ENCODE results near the gene SCGB1A1. TPM values are rescaled to one million over a fixed set of nuclear protein-coding genes. Genes with fewer than 3 reads are reported as not detected.
A peak's percentile ranks its signal among the peaks of the same experiment; 100 is the strongest.

Gene SCGB1A1
- total and polyA plus RNA-seq, 5 donors from 2014 or later = not detected

- ATAC-seq (ENCODE audit: low read depth in 2 of 2) (no peak), DNase-seq (no peak)
- peaks cover 0 to 20% (median 5%) of the 10 kb centered on the region in 4 donors for H3K4me1 Mint-ChIP-seq
- H3K4me1 ChIP-seq (ENCODE audit: control insufficient read depth, insufficient read depth, low read length, poor library complexity, severe bottlenecking) = no peaks in the 10 kb centered on the region
- H3K4me3 Mint-ChIP-seq = no peak overlapping the region
- H3K9me3 Mint-ChIP-seq = no peaks in the 10 kb centered on the region
- H3K36me3 ChIP-seq (ENCODE audit: control insufficient read depth, insufficient read depth, low read length) = no peaks in the 10 kb centered on the region
- no peaks in the 10 kb centered on the region for H3K36me3 Mint-ChIP-seq
- no peak overlapping the region for H3K27ac Mint-ChIP-seq
- no peak overlapping the region for H3K27ac ChIP-seq (ENCODE audit: insufficient read depth, low read length, poor library complexity, severe bottlenecking)
- no peak overlapping the region for H3K4me3 ChIP-seq (ENCODE audit: low read depth, low read length)
- no peaks in the 10 kb centered on the region for H3K27me3 ChIP-seq (ENCODE audit: control insufficient read depth, insufficient read depth, low read length)
- H3K27me3 Mint-ChIP-seq = no peaks in the 10 kb centered on the region
- no peaks in the 10 kb centered on the region for H3K9me3 ChIP-seq (ENCODE audit: control insufficient read depth in 2 of 2, low read length in 2 of 2)
Observed at GRCh38 chr11:62437616-62438015, 18.8 kb downstream of the SCGB1A1 start.

DNA sequence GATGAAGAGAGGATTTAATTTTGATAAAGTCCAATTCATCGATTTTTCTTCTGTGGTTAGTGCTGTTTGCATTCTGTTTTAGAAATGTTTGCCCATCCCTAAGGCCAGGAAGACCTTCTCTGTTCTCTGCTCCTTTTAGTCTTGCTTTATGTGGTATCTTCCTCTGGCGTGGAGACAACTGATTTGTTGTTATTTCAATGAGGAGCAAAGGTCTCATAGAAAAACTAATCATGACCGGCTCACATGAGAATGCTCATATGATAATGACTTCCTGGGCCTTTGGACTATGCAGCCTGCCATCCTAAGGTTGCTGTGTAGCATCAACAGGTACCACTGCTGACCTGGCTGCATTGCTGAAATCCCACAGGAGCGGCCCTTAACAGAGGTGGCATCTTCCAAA is 19.8 kb downstream of the SCGB1A1 start:
- H3K4me3 Mint-ChIP-seq = no peak overlapping the region
- H3K27me3 Mint-ChIP-seq = no peaks in the 10 kb centered on the region
- H3K36me3 Mint-ChIP-seq = no peaks in the 10 kb centered on the region

GRCh38 chr11:62439785-62440602 is 21.2 kb downstream of the SCGB1A1 start:
- Mint-ChIP-seq H3K27ac (no peak overlapping the region), H3K4me1 (peaks cover 0 to 14% (median 4%) of the 10 kb centered on the region in 4 donors), H3K27me3 (peaks cover 11% of the 10 kb centered on the region), H3K4me3 (no peak overlapping the region), H3K36me3 (no peaks in the 10 kb centered on the region), H3K9me3 (no peaks in the 10 kb centered on the region)
- no peak for ATAC-seq (ENCODE audit: low read depth in 2 of 2)
- no peak for DNase-seq
- H3K4me3 ChIP-seq (ENCODE audit: low read depth, low read length) = no peak overlapping the region
- H3K27me3 ChIP-seq (ENCODE audit: control insufficient read depth, insufficient read depth, low read length) = no peaks in the 10 kb centered on the region
- no peak overlapping the region for H3K27ac ChIP-seq (ENCODE audit: insufficient read depth, low read length, poor library complexity, severe bottlenecking)
- no peaks in the 10 kb centered on the region for H3K4me1 ChIP-seq (ENCODE audit: control insufficient read depth, insufficient read depth, low read length, poor library complexity, severe bottlenecking)
- no peaks in the 10 kb centered on the region for H3K9me3 ChIP-seq (ENCODE audit: control insufficient read depth in 2 of 2, low read length in 2 of 2)
- H3K36me3 ChIP-seq (ENCODE audit: control insufficient read depth, insufficient read depth, low read length) = no peaks in the 10 kb centered on the region

More for the DNA sequence above, 19.8 kb downstream of the SCGB1A1 start:
- Histone ChIP-seq H3K27ac (ENCODE audit: insufficient read depth, low read length, poor library complexity, severe bottlenecking) (no peak overlapping the region), H3K27me3 (ENCODE audit: control insufficient read depth, insufficient read depth, low read length) (no peaks in the 10 kb centered on the region), H3K36me3 (ENCODE audit: control insufficient read depth, insufficient read depth, low read length) (no peaks in the 10 kb centered on the region), H3K9me3 (ENCODE audit: control insufficient read depth in 2 of 2, low read length in 2 of 2) (no peaks in the 10 kb centered on the region), H3K4me3 (ENCODE audit: low read depth, low read length) (no peak overlapping the region), H3K4me1 (ENCODE audit: control insufficient read depth, insufficient read depth, low read length, poor library complexity, severe bottlenecking) (no peaks in the 10 kb centered on the region)
- peaks cover 0 to 19% (median 5%) of the 10 kb centered on the region in 4 donors for H3K4me1 Mint-ChIP-seq
- no peaks in the 10 kb centered on the region for H3K9me3 Mint-ChIP-seq
- DNase-seq (no peak), ATAC-seq (ENCODE audit: low read depth in 2 of 2) (no peak)
- no peak overlapping the region for H3K27ac Mint-ChIP-seq

GRCh38 chr11:62443390-62444235 is 24.8 kb downstream of the SCGB1A1 start:
- Histone ChIP-seq H3K27ac (ENCODE audit: insufficient read depth, low read length, poor library complexity, severe bottlenecking) (no peak overlapping the region), H3K4me1 (ENCODE audit: control insufficient read depth, insufficient read depth, low read length, poor library complexity, severe bottlenecking) (no peaks in the 10 kb centered on the region)
- DNase-seq = no peak

GRCh38 chr11:62444236-62444833 is 25.5 kb downstream of the SCGB1A1 start:
- Mint-ChIP-seq H3K36me3 (peaks cover 5% of the 10 kb centered on the region), H3K27ac (peak overlapping the region in 2 of 3 donors; percentile 15 to 51)

More at GRCh38 chr11:62443390-62444235, 24.8 kb downstream of the SCGB1A1 start:
- H3K36me3 Mint-ChIP-seq = peaks cover 5% of the 10 kb centered on the region
- no peak for ATAC-seq (ENCODE audit: low read depth in 2 of 2)
- H3K9me3 ChIP-seq (ENCODE audit: control insufficient read depth in 2 of 2, low read length in 2 of 2) = no peaks in the 10 kb centered on the region
- peaks cover 26% of the 10 kb centered on the region for H3K27me3 Mint-ChIP-seq
- no peaks in the 10 kb centered on the region for H3K9me3 Mint-ChIP-seq
- peak overlapping the region in 1 of 4 donors; percentile 27 for H3K4me3 Mint-ChIP-seq
- H3K36me3 ChIP-seq (ENCODE audit: control insufficient read depth, insufficient read depth, low read length) = no peaks in the 10 kb centered on the region
- peaks cover 0 to 6% (median 3%) of the 10 kb centered on the region in 4 donors for H3K4me1 Mint-ChIP-seq
- H3K27me3 ChIP-seq (ENCODE audit: control insufficient read depth, insufficient read depth, low read length) = peaks cover 3% of the 10 kb centered on the region
- H3K27ac Mint-ChIP-seq = peak overlapping the region in 1 of 3 donors; percentile 25
- no peak overlapping the region for H3K4me3 ChIP-seq (ENCODE audit: low read depth, low read length)

GRCh38 chr11:62444835-62445234 is 26.0 kb downstream of the SCGB1A1 start:
- Histone ChIP-seq H3K27me3 (ENCODE audit: control insufficient read depth, insufficient read depth, low read length) (peaks cover 3% of the 10 kb centered on the region), H3K36me3 (ENCODE audit: control insufficient read depth, insufficient read depth, low read length) (no peaks in the 10 kb centered on the region), H3K9me3 (ENCODE audit: control insufficient read depth in 2 of 2, low read length in 2 of 2) (no peaks in the 10 kb centered on the region), H3K27ac (ENCODE audit: insufficient read depth, low read length, poor library complexity, severe bottlenecking) (no peak overlapping the region), H3K4me1 (ENCODE audit: control insufficient read depth, insufficient read depth, low read length, poor library complexity, severe bottlenecking) (no peaks in the 10 kb centered on the region), H3K4me3 (ENCODE audit: low read depth, low read length) (no peak overlapping the region)
- ATAC-seq (ENCODE audit: low read depth in 2 of 2) (no peak), DNase-seq (no peak)
- Mint-ChIP-seq H3K9me3 (no peaks in the 10 kb centered on the region), H3K36me3 (peaks cover 5% of the 10 kb centered on the region), H3K4me1 (peaks cover 0 to 6% (median 3%) of the 10 kb centered on the region in 4 donors), H3K4me3 (peak overlapping the region in 2 of 4 donors; percentile 69 to 70), H3K27me3 (peaks cover 26% of the 10 kb centered on the region), H3K27ac (peak overlapping the region in 2 of 3 donors; percentile 15 to 51)

More at GRCh38 chr11:62444236-62444833, 25.5 kb downstream of the SCGB1A1 start:
- ATAC-seq (ENCODE audit: low read depth in 2 of 2) (peak; percentile 40 to 50), DNase-seq (no peak)
- Histone ChIP-seq H3K27me3 (ENCODE audit: control insufficient read depth, insufficient read depth, low read length) (peaks cover 3% of the 10 kb centered on the region), H3K36me3 (ENCODE audit: control insufficient read depth, insufficient read depth, low read length) (no peaks in the 10 kb centered on the region), H3K4me3 (ENCODE audit: low read depth, low read length) (no peak overlapping the region), H3K4me1 (ENCODE audit: control insufficient read depth, insufficient read depth, low read length, poor library complexity, severe bottlenecking) (no peaks in the 10 kb centered on the region), H3K27ac (ENCODE audit: insufficient read depth, low read length, poor library complexity, severe bottlenecking) (no peak overlapping the region), H3K9me3 (ENCODE audit: control insufficient read depth in 2 of 2, low read length in 2 of 2) (no peaks in the 10 kb centered on the region)
- no peaks in the 10 kb centered on the region for H3K9me3 Mint-ChIP-seq
- H3K4me1 Mint-ChIP-seq = peaks cover 0 to 6% (median 3%) of the 10 kb centered on the region in 4 donors
- peak overlapping the region in 3 of 4 donors; percentile 27 to 70 (median 69) for H3K4me3 Mint-ChIP-seq
- peaks cover 26% of the 10 kb centered on the region for H3K27me3 Mint-ChIP-seq

- Histone ChIP-seq H3K27me3 (ENCODE audit: control insufficient read depth, insufficient read depth, low read length) (peaks cover 3% of the 10 kb centered on the region), H3K27ac (ENCODE audit: insufficient read depth, low read length, poor library complexity, severe bottlenecking) (no peak overlapping the region), H3K4me1 (ENCODE audit: control insufficient read depth, insufficient read depth, low read length, poor library complexity, severe bottlenecking) (no peaks in the 10 kb centered on the region), H3K36me3 (ENCODE audit: control insufficient read depth, insufficient read depth, low read length) (no peaks in the 10 kb centered on the region), H3K4me3 (ENCODE audit: low read depth, low read length) (no peak overlapping the region), H3K9me3 (ENCODE audit: control insufficient read depth in 2 of 2, low read length in 2 of 2) (no peaks in the 10 kb centered on the region)
- Mint-ChIP-seq H3K9me3 (no peaks in the 10 kb centered on the region), H3K27ac (peak overlapping the region in 1 of 3 donors; percentile 15), H3K4me3 (no peak overlapping the region), H3K27me3 (peaks cover 26% of the 10 kb centered on the region), H3K4me1 (peaks cover 0 to 6% (median 3%) of the 10 kb centered on the region in 4 donors), H3K36me3 (peaks cover 5% of the 10 kb centered on the region)
- no peak for DNase-seq
- ATAC-seq (ENCODE audit: low read depth in 2 of 2) = no peak
Observed at GRCh38 chr11:62445314-62445740, 26.5 kb downstream of the SCGB1A1 start.

Data from CD4-positive, CD25-positive, alpha-beta regulatory T cell (primary cell).